GM12864 (cell line): ENCODE data around the gene RNF213.

ENCODE experiments used
- DNase-seq: peaks from one replicate; pipeline ENCODE4 v3.0.0-alpha.2; 2011; ENCODE audit warnings: low read depth
- H3K4me3 ChIP-seq: 2 replicates; pipeline ENCODE4 v1.5.1; 2011; ENCODE audit warnings: mild to moderate bottlenecking, low read depth, low read length, control low read depth
- TF ChIP-seq, protein P1 (sequence below): IDR thresholded peaks from 2 replicates; pipeline ENCODE4 v1.5.1; 2011; ENCODE audit warnings: low read depth, mild to moderate bottlenecking, moderate library complexity, low read length, control low read depth, inconsistent platforms; ENCODE audit errors: missing control alignments

The RNF213 gene

DNA sequence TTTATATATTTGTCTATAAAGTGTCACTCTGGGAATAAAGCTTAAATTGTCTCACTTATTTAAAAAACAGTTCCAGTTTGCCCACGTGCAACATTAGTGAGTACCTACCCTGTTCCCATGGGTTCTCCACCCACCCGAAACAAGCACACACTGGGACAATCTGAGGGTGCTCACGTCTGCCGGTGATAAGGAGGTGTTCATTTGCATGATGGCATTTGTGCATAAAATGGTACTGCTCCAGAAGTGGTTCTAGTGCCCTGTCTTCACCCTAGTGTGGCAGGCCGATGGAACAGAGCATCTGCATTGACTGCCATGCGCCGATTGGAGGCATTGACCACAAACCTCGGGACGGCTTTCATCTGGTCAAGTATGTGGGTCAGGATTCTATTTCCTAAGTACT, 118.7 kb downstream of the RNF213 start:
- TF ChIP-seq, protein P1, sequence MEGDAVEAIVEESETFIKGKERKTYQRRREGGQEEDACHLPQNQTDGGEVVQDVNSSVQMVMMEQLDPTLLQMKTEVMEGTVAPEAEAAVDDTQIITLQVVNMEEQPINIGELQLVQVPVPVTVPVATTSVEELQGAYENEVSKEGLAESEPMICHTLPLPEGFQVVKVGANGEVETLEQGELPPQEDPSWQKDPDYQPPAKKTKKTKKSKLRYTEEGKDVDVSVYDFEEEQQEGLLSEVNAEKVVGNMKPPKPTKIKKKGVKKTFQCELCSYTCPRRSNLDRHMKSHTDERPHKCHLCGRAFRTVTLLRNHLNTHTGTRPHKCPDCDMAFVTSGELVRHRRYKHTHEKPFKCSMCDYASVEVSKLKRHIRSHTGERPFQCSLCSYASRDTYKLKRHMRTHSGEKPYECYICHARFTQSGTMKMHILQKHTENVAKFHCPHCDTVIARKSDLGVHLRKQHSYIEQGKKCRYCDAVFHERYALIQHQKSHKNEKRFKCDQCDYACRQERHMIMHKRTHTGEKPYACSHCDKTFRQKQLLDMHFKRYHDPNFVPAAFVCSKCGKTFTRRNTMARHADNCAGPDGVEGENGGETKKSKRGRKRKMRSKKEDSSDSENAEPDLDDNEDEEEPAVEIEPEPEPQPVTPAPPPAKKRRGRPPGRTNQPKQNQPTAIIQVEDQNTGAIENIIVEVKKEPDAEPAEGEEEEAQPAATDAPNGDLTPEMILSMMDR: no peak

GRCh38 chr17:80380068-80380467, 119.4 kb downstream of the RNF213 start:
- DNase-seq: no peak
- H3K4me3 ChIP-seq: no peak overlapping the region
- TF ChIP-seq, protein P1: no peak

More for the DNA sequence above, 118.7 kb downstream of the RNF213 start:
- H3K4me3 ChIP-seq: no peak overlapping the region
- DNase-seq: no peak

DNA sequence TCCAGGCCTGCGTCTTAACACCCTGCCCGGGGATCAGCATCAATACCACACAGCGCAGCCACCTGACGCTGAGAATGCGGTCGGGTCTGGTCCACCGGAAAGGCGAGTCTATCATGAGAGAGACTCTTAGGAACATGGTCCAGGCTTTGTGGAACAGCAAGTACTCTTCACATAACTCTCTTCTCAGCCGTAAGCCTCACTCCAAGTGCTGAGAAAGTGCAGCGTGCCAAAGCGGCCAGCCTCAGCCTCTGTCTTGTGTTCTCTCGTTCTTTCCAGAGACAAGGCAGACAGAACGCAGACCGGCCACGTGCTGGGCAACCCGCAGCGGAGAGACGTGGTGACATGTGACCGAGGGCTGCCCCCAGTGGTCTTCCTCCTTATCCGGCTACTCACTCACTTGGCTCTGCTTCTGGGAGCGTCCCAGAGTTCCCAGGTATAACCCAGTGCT, 119.9 kb downstream of the RNF213 start:
- DNase-seq: no peak
- H3K4me3 ChIP-seq: no peak overlapping the region
- TF ChIP-seq, protein P1: no peak

- no peak overlapping the region for H3K4me3 ChIP-seq
- TF ChIP-seq, protein P1: no peak
- DNase-seq: no peak
Measured at GRCh38 chr17:80381416-80381923, 120.8 kb downstream of the RNF213 start.

- no peak for DNase-seq
- H3K4me3 ChIP-seq: no peak overlapping the region
- TF ChIP-seq, protein P1: no peak
Measured at GRCh38 chr17:80382446-80382845, 121.8 kb downstream of the RNF213 start.

DNA sequence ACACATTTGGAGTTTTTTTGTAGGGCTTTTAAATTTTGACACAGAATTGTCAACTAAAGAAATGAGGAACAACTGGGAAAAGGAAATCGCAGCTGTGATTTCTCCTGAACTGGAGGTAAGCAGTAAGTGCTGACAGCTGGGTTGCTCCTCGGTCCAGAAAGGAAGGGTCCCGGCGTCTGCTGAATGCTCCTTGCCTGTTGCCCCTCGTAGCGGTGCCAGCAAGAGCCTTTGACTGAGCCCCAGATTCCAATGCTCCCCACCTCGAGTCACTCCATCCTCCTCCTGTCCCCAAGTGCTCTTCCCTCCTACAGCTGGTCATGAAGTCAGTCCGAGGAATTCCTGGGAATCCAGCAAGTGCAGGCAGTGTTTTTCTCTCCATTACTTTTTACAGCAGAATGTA, 122.3 kb downstream of the RNF213 start:
- no peak overlapping the region for H3K4me3 ChIP-seq
- no peak for DNase-seq
- TF ChIP-seq, protein P1: no peak
